Measurements from ENCODE around the gene ATXN2L.

Gene ATXN2L

DNA sequence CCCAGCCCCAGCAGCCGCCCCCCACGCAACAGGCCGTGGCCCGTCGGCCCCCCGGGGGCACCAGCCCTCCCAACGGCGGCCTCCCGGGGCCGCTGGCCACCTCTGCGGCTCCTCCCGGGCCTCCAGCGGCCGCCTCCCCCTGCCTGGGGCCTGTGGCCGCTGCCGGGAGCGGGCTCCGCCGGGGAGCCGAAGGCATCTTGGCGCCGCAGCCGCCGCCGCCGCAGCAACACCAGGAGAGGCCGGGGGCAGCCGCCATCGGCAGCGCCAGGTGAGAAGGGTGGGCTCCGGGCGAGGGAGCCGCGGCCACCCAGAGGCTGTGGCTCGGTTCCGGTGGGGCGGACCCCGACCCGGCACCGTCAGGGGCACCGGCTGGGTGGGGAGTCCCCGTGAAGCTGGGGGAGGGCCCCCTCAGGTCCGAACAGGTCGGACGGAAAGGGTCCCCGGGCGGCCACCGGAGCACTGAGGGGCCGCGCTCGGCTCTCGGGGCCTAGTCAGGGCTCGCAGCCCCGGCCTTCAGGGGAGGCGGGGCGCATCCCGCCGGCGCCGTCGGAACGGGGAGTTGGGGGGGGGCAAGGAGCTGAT is 583 bp downstream of the ATXN2L start:
- no peak for DNase-seq (ENCODE audit: low read depth)
- H3K4me3 ChIP-seq (ENCODE audit: low read depth, low read length), result peak overlapping the region; percentile 88
- TF ChIP-seq CTCF (conservative IDR thresholded peaks at IDR 0.05; ENCODE audit: low read depth, low read length), result no peak

DNA sequence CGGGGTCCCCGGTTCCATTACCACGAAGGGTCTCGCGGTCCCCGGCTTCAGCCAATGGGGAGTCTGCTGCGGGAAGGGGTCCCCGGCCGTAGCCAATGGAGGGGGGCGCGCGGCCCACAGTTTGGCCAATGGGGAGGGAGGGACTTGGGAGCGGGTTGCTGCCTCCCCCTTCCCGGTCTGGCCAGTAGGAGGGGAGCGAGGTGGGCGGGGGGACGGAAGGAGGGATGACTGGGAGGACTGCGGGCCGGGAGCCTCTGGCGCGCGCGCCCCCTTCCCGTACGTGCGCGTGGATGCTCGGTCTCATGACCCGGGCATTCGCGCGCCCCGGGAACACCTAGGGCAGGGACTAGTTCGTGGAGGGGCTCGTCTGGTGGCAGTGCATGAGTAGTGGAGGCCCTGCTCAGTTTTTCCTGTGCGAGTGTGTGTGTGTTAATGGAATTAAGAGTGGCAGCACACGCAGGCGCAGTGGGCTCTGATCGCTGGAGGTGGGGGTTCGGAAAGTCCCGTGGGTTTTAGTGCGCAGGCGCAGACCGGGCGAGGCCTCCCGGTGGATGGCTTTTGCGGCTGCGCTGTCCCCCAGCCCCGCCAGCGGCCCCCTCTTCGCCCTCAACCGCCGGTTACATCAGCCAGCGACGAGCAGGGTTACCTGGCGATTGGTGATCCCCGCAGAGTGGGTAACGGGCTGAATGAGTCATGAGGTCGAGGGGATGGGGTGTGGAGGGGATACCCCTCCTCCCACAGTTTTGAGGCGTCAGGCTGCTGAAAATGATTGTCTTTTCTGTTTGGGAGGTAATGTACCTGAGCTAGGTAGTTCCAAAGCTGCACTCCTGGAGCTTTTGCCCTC is 1.3 kb downstream of the ATXN2L start:
- TF ChIP-seq CTCF (conservative IDR thresholded peaks at IDR 0.05; ENCODE audit: low read depth, low read length), result peak; percentile 18
- H3K4me3 ChIP-seq (ENCODE audit: low read depth, low read length), result peak overlapping the region; percentile 88
- DNase-seq (ENCODE audit: low read depth), result peak; percentile 99

DNA sequence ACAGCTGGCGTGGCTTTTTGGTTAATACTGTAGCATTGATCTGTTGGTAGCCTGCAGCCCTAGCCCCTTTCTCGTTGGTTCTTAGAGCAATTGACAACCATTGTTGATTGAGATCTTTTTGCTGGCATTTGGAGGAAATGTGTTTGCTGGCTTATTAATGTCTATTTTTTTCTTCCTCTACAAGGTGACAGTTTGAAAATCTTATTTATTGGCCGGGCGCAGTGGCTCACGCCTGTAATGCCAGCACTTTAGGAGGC is 1.8 kb downstream of the ATXN2L start:
- peak overlapping the region; percentile 88 for H3K4me3 ChIP-seq (ENCODE audit: low read depth, low read length)

DNA sequence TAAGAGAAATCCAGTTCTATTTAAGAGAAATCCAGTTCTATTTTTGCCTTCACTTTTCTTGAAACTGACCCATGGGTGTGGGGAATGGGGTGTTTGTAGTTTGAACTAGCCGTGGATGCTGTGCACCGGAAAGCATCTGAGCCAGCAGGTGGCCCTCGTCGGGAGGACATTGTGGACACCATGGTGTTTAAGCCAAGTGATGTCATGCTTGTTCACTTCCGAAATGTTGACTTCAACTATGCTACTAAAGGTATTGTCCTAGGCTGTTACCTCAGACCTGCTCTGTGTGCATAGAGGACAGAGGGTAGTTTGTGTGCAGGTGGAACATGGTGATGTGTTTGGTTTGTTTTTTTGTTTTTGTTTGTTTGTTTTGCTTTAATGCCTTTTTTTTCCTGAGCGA is 3.3 kb downstream of the ATXN2L start:
- TF ChIP-seq CTCF (conservative IDR thresholded peaks at IDR 0.05; ENCODE audit: low read depth, low read length), result peak; percentile 37
- H3K4me3 ChIP-seq (ENCODE audit: low read depth, low read length), result peak overlapping the region; percentile 14
- peak; percentile 27 for DNase-seq (ENCODE audit: low read depth)

More for the DNA sequence above, 1.8 kb downstream of the ATXN2L start:
- TF ChIP-seq CTCF (conservative IDR thresholded peaks at IDR 0.05; ENCODE audit: low read depth, low read length), result no peak
- DNase-seq (ENCODE audit: low read depth), result no peak

DNA sequence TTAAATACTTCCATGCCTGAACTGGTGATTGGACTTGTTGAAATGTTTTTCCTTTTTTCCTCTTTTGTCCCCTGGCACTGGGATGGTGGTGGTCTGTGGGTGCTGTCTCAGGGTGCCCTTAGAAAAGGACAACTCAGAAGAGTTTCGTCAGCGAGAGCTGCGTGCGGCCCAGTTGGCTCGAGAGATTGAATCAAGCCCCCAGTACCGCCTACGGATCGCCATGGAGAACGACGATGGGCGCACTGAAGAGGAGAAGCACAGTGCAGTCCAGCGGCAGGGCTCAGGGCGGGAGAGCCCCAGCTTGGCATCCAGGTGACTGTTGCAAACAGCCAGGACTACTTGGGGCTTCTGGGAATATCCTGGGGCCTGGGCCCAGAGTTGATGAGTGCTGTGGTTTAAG is 6.9 kb downstream of the ATXN2L start:
- DNase-seq (ENCODE audit: low read depth), result no peak
- TF ChIP-seq CTCF (conservative IDR thresholded peaks at IDR 0.05; ENCODE audit: low read depth, low read length), result no peak
- H3K4me3 ChIP-seq (ENCODE audit: low read depth, low read length), result no peak overlapping the region

GRCh38 chr16:28830531-28830930 is 7.7 kb downstream of the ATXN2L start:
- DNase-seq (ENCODE audit: low read depth), result no peak
- no peak overlapping the region for H3K4me3 ChIP-seq (ENCODE audit: low read depth, low read length)
- TF ChIP-seq CTCF (conservative IDR thresholded peaks at IDR 0.05; ENCODE audit: low read depth, low read length), result no peak

DNA sequence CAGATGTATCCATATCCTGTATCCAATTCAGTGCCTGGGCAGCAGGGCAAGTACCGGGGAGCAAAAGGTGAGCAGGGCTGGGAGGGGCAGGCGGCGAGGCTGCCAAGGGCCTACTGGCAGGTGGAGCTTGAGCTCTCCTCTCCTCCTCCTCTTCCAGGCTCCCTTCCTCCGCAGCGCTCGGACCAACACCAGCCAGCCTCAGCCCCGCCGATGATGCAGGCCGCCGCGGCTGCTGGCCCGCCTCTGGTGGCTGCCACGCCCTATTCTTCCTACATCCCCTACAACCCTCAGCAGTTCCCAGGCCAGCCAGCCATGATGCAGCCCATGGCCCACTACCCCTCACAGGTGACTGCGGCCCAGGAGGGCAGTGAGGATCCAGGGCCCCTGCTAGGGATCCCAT is 11.6 kb downstream of the ATXN2L start:
- DNase-seq (ENCODE audit: low read depth), result no peak
- no peak overlapping the region for H3K4me3 ChIP-seq (ENCODE audit: low read depth, low read length)
- no peak for TF ChIP-seq CTCF (conservative IDR thresholded peaks at IDR 0.05; ENCODE audit: low read depth, low read length)
